ENCODE results near the gene IFT27.
"Not testable (repeated sequence)": the region's sequence is repeated elsewhere in the genome, so short reads cannot be mapped to it uniquely, and the experiment has no call there.

- not testable (repeated sequence) for TF ChIP-seq POLR2A (IDR thresholded peaks at IDR 0.05); CTCF (IDR thresholded peaks at IDR 0.05); POLR2AphosphoS5 (IDR thresholded peaks at IDR 0.05); EP300 (IDR thresholded peaks at IDR 0.05; ENCODE audit: low read depth)
These were observed 21.0 kb downstream of the IFT27 start for GRCh38 chr22:36754881-36755280.

Data from transverse colon (tissue), 4 donors.